GM19463 (cell line): ENCODE data around the gene CYTH2.
A peak's percentile ranks its signal among the peaks of the same experiment; 100 is the strongest.

ENCODE experiments used
- ATAC-seq: cut with Tn5 transposase; IDR thresholded peaks from one replicate; pipeline ENCODE4 v1.9.1; 2021; ENCODE audit warnings: mild to moderate bottlenecking, moderate library complexity; ENCODE audit not compliant: unreplicated experiment

CYTH2 gene, protein sequence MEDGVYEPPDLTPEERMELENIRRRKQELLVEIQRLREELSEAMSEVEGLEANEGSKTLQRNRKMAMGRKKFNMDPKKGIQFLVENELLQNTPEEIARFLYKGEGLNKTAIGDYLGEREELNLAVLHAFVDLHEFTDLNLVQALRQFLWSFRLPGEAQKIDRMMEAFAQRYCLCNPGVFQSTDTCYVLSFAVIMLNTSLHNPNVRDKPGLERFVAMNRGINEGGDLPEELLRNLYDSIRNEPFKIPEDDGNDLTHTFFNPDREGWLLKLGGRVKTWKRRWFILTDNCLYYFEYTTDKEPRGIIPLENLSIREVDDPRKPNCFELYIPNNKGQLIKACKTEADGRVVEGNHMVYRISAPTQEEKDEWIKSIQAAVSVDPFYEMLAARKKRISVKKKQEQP

DNA sequence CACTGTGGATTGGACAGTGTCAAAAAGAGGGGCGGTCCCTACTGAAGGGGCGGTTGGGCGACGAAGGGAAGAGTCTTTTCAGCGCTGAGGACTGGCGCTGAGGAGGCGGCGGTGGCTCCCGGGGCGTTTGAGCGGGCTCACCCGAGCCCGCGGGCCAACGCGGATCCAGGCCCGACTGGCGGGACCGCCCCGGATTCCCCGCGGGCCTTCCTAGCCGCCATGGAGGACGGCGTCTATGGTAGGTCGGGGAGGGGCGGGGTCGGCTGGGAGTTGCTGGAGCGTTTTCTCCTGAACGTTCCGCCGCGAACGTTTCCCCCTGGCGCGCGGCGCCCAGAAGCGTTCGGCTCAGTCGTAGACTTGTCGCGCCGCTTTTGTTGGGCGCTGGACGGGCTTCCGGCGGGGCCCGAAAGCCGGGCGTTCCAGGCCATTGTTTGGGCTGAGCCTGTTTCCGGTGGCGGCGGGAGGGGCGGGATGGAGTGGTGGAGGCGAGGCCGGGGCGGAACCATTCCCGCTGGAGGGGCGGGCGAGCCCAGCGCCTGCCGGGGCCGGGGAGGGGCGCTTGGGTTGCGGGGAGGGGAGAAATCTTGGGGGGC lies at the start of gene CYTH2:
Gene CYTH2, plus strand, starts transcription at position 81 of the 593 bp plus-strand sequence. Its CDS starts 139 bp downstream, at position 220.
- peak; percentile 26 for ATAC-seq

DNA sequence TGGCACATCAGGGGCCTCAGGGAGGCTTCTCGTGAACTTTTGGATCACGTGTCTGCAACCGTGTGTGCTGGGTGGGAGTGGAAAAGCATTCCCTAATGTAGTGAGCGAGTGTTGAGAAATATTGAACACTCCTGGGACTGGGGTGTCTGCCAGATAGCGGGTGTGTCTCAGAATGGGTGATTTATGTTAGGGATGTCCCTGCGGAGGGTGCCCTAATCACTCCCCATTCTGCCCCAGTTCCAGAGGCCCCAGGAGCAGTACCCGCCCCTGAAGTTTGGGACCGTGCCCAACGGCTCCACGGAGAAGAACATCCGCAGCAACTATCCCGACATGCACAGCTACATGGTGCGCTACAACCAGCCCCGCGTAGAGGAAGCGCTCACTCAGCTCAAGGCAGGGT lies 47.6 kb upstream of the CYTH2 start:
- ATAC-seq = no peak

DNA sequence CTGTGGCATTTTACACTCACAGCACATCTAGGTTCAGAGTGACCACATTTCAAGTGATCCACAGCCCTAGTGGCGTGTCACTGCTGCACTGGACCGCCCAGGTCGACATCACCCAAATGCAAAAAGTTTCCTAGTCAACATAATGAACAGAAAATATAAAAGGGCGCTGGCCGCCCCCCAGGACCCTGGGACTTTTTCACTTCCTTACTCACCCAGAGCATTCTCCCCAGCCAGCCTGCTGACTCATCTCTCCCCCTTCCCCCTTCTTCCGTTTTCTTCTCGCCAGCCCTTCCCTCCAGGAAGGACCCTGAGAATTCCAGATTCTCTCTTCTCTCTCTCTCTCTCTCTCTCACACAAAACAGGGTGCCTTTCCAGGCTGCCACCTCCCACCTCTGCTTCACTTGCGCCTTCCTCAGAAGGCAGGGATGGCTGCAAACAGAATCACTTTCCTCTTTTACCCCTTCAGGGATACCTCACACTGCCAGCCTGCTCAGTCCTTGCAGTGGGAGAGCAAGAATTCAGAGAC lies 44.4 kb upstream of the CYTH2 start:
- ATAC-seq = no peak

DNA sequence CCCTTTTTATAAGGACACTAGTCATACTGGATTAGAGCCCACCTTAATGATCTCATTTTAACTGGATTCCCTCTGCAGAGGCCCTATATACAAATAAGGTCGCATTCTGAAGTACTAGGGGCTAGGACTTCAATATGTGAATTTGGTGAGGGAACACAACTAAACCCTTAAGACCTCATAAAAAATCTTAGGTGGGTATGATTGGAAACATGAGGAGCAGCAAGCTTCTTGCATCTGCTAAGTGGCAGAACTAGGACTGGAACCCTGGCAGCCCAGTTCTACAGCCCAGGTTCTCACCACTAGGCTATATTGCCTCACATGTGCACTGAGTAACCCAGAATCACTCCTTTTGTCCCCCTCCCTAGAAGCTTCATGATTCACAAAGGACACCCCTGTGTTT lies 40.5 kb upstream of the CYTH2 start:
- ATAC-seq = no peak

DNA sequence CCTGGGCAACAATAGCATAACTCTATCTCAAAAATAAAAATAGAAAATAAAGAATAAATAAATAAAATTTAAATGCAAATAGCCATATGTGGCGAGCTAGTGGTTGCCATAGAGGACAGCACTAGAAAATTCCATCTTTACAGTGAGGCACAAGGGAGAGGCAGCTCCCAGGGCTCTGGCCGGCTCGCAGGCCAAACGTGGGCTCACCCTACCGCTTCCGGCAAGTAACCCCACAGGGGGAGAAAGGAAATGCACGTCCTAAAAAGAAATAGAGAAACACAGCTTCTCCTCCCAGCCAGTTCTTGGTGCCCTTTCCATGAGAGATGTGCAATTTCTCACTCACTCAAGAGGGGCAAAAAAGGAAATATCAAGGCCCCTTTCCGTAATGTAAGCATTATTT lies 35.8 kb upstream of the CYTH2 start:
- no peak for ATAC-seq

DNA sequence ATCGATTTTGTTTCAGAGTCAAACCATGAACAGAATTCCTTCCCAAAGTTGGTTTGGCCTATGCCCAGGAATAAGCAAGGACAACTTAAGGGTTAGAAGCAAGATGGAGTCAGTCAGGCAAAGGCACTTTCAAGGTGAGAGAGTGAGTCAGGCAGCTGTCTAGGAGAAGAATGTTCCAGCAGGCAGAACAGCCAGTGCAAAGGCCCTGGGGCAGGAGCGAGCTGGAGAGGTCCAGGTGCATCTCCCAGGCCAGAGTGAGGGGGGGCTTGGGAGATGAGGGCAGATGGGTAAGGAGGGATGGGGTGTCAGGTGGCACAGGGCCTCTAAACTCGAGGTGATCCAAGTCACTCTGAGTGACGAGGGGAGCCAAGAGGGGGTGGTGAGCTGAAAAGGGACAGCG lies 32.6 kb upstream of the CYTH2 start:
- no peak for ATAC-seq

DNA sequence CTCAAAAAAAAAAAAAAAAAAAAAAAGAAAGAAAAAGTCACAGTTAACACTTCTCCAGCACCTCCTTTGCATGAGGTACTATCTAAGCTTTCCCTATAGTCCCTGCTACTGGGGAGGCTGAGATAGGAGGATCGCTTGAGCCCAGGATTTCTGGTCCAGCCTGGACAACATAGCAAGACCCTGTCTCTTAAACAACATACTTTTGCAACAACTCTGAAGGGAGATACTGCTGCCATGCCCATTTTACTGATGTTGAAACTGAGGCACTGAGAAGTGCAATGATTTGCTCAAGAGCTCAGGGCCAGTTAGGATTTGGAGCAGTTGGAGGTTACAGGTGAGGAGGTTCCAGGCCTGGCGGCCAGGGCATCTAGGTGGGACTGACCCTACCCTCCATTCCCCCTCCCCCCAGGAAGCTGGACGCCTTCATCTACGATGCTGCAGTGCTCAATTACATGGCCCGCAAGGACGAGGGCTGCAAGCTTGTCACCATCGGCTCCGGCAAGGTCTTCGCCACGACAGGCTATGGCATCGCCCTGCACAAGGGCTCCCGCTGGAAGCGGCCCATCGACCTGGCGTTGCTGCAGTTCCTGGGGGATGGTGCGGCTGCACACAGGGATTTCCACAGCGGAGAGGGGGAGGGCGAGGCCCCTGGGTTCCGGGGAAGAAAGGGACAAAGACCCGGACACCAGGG lies 27.7 kb upstream of the CYTH2 start:
- ATAC-seq = no peak

DNA sequence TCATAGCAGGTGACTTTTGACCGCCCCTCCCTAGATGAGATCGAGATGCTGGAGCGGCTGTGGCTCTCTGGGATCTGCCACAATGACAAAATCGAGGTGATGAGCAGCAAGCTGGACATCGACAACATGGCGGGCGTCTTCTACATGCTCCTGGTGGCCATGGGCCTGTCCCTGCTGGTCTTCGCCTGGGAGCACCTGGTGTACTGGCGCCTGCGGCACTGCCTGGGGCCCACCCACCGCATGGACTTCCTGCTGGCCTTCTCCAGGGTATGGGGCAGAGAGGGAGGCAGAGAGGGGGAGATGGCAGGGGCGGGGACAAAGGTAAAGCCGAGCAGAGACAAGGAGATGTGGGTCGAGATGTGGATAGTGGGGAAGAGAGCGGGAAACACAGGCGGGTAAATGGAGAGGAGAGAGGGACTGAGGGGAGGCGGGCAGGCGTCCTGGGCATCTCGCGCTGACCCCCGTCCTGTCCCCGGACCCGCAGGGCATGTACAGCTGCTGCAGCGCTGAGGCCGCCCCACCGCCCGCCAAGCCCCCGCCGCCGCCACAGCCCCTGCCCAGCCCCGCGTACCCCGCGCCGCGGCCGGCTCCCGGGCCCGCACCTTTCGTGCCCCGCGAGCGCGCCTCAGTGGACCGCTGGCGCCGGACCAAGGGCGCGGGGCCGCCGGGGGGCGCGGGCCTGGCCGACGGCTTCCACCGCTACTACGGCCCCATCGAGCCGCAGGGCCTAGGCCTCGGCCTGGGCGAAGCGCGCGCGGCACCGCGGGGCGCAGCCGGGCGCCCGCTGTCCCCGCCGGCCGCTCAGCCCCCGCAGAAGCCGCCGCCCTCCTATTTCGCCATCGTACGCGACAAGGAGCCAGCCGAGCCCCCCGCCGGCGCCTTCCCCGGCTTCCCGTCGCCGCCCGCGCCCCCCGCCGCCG lies 26.8 kb upstream of the CYTH2 start:
- no peak for ATAC-seq

DNA sequence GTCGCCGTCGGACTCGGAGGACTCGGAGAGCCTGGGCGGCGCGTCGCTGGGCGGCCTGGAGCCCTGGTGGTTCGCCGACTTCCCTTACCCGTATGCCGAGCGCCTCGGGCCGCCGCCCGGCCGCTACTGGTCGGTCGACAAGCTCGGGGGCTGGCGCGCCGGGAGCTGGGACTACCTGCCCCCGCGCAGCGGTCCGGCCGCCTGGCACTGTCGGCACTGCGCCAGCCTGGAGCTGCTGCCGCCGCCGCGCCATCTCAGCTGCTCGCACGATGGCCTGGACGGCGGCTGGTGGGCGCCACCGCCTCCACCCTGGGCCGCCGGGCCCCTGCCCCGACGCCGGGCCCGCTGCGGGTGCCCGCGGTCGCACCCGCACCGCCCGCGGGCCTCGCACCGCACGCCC lies 25.9 kb upstream of the CYTH2 start:
- no peak for ATAC-seq

DNA sequence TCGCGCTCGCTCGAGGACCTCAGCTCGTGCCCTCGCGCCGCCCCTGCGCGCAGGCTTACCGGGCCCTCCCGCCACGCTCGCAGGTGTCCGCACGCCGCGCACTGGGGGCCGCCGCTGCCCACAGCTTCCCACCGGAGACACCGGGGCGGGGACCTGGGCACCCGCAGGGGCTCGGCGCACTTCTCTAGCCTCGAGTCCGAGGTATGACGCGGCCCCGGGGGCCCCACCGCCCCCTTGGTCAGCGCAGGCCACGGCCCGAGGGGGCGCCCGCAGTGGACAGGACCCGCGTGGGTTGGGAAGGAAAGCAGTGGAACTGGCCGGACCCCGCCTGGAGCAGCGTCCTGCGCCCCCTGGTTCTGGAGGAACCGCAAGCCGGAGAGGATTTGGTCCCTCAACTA lies 25.4 kb upstream of the CYTH2 start:
- ATAC-seq = no peak

DNA sequence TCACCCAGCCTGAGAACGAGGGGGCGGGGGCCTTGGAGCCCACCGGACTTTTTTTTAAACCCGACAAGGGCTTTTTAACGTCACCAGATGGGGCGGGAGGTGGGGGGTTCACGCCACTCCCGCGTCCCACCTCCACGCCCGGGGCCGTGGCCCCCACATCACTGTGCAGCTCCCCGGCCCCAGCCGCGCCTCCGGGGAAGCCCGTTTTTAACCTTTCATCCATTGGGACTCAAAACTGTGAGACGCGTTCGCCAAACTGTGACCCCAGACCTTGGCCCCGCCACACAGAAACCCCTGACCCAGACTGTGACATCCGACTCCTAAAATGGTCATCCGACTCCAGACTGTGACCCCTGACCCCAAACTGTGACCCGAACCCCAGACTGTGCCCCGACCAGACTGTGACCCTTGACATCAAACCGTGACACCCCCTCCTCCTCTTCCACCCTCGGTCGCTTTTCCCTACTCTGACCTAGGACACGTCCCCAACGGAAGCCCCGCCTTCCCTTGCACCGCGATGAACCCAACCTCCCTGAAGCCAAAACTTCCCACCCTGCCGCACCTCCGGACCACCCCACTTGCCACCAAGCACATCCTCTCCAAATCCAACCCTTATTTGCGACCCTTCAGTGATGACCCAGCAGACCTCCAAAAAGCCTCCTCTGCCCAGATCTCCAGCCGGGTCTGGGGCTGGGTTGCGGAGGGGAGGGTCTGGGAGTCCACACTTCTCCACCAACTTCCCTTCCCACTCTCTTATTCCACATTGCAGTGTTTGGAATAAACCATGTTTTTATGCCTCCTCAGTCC lies 24.8 kb upstream of the CYTH2 start:
- ATAC-seq = no peak

DNA sequence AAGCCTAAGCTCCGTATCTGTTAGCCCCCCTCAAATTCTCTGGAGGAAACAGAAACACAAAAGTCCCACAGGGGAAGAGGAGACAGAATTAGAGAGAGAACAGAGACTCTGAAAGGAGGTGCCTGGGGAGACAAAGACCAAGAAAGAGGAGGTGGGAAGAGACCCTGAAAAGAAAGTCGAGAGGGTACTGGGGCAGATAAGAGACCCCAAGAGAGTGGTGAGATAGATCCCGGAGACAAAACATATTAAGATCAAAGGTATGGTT lies 24.3 kb upstream of the CYTH2 start:
- ATAC-seq = no peak

DNA sequence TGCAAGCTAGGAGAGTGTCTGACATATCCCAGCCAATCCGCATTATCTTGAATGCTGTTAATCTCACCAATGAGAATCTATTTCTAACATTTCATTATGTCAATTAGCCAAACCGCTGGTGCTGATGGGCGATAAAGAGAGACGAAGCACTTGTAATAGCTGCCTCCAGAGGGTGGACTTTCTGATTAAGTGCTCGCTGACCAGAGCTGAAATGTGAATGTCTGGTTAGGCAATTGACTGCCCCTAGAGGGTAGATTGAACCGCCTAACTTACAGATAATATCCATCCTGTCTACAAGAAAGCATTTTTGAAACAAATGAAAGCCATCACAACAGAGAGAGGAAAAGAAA lies 23.9 kb upstream of the CYTH2 start:
- ATAC-seq = no peak

DNA sequence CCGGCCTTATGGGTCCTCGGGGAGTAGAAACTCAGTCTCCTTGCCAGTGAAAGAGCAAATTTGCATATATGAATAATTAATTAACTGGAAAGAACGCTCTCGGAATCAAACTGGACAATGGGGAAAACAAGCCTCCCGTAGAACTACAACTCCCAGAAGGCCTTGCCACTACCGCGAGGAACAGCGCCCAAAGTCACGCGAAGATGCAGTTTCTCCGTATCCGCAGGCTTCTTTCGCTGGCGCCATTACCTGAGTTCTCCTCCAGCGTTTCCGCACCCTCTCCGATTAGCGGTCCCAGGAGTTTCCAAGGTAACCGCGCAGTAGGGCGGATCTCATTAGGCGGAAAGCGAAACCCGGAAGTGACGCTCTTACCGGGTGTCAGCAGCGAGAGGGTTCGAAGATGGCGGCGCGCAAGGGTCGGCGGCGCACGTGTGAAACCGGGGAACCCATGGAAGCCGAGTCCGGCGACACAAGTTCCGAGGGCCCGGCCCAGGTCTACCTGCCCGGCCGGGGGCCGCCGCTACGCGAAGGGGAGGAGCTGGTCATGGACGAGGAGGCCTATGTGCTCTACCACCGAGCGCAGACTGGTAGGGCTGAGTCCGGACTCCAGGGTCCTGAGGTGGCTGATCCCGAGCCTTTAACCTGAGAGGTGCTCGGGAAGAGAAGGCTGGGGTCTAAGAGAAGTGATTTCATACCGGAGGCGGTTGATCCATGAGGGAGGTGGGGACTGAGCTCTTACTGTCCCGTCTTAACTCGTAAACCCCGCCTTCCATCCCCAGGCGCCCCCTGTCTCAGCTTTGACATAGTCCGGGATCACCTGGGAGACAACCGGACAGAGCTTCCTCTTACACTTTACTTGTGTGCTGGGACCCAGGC lies 23.3 kb upstream of the CYTH2 start, which contains the start of gene GRWD1:
Gene GRWD1, plus strand, starts transcription at position 378 of the 876 bp plus-strand sequence. Its CDS starts 23 bp downstream, at position 401.
- peak; percentile 87 for ATAC-seq

DNA sequence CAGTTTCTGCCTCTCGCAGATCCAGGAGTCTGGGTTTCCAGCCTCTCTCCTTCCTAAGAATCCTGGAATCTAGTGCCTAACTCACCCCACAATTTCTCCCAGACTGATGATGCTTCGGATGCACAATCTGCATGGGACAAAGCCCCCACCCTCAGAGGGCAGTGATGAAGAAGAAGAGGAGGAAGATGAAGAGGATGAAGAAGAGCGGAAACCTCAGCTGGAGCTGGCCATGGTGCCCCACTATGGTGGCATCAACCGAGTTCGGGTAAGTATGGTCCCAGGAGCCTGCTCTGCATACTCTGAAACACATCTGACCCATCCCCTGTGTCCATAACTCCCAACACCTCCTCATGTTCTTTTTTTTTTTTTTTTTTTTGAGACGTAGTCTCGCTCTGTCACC lies 22.6 kb upstream of the CYTH2 start:
- no peak for ATAC-seq

DNA sequence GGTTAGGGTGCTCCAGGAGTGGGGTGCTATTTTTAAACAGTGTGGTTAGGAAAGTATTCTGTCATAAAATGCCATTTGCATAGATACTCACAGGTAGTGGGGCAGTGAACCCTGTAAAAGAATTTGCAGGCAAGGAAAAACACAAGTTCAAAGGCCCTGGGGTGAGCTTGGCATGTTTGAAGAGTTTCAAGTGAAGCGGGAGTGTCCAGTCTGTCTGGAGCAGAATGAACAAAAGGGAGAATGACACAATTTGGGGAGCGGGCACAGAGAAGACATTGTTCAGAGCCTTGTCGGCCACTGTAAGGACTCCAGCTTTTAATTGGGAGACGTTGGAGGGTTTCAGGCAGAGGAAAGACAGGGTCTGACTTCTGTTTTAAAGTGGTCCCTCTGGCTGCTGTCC lies 20.6 kb upstream of the CYTH2 start:
- no peak for ATAC-seq

DNA sequence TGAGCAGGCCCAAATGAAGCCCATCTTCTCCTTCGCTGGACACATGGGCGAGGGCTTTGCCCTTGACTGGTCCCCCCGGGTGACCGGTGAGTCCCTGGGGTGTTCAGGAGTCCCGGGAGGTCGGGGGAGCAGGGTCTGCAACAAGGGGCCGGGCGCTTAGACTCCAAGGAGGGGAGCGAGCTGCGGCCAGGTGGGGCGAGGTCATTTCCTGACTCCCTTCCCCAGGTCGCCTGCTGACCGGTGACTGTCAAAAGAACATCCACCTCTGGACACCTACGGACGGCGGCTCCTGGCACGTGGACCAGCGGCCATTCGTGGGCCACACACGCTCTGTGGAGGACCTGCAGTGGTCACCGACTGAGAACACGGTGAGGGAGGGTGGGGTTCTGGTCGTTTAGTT lies 18.7 kb upstream of the CYTH2 start:
- no peak for ATAC-seq

DNA sequence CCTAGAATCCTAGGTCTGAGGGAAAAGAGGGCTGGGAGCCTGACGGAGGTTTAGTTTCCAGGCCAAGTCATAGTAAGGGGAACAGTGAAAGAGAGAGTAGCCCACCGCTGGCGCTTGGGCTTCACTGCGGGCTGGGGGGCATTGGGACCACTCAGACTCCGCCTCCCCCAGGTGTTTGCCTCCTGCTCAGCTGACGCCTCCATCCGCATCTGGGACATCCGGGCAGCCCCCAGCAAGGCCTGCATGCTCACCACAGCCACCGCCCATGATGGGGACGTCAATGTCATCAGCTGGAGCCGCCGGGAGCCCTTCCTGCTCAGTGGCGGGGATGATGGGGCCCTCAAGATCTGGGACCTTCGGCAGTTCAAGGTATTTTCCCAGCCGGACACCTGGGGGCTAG lies 18.3 kb upstream of the CYTH2 start:
- ATAC-seq = no peak

DNA sequence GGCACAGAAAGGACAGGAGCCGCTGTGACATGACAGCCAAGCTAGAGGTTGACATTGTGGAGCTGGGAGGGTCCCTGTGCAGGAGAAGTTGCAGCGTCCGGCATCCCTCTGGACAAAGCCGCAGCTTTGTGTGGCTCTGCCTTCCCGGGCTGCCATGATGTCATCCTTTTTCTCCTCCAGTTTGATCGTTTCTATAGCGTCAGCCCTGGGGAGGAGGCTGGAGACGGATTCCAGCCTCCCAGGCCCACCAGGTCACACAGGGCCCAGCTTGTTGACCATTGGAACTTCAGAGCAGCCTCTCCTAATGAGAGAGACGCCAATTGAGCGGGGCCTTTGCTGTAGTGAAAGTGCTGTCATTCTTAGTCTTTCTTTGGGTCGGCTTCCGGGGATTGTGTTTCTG lies 17.5 kb upstream of the CYTH2 start:
- no peak for ATAC-seq
